K562 (cell line): Measurements from ENCODE around the gene ZNF500.

ENCODE experiments used
- BRCA1 ChIP-seq, 2 experiments: fragments of 450-650 bp in 1 of 2; sonication (generic) in 1 of 2; formaldehyde crosslinking in 1 of 2; IDR thresholded peaks; 2 replicates each; pipeline versions ENCODE4 v1.5.0 to v1.6.1; 2017 to 2020; ENCODE audit warnings: mild to moderate bottlenecking in 1 of 2, missing genetic modification reagents in 1 of 2
- CBX2 ChIP-seq: fragments of 200-600 bp; sonication (generic); IDR thresholded peaks from one replicate; pipeline ENCODE4 v1.6.1; 2012; ENCODE audit warnings: mild to moderate bottlenecking, low read length, inconsistent platforms; ENCODE audit not compliant: insufficient read depth, poor library complexity, severe bottlenecking
- CBX5 ChIP-seq: IDR thresholded peaks from 2 replicates; pipeline ENCODE4 v1.6.1; 2014; ENCODE audit warnings: low read depth, borderline replicate concordance
- EZH2 ChIP-seq: IDR thresholded peaks from 2 replicates; pipeline ENCODE4 v1.6.1; 2012; ENCODE audit warnings: low read depth, mild to moderate bottlenecking, inconsistent platforms, low read length, borderline replicate concordance
- JUN ChIP-seq, 2 experiments: sonication (generic) in 1 of 2; formaldehyde crosslinking in 1 of 2; IDR thresholded peaks; 2 replicates each; pipeline versions ENCODE4 v1.6.1 to v1.8.0; 2012 to 2022; ENCODE audit warnings: borderline replicate concordance in 2 of 2, mild to moderate bottlenecking in 2 of 2, improper control_type of control experiment in 1 of 2, low read depth in 1 of 2, low read length in 1 of 2, missing genetic modification reagents in 1 of 2
- POLR2A ChIP-seq: fragments of 450-650 bp; conservative IDR thresholded peaks from 2 replicates; pipeline ENCODE4 v1.6.1; 2016
- TBL1XR1 ChIP-seq, 2 experiments: IDR thresholded peaks; 2 replicates each; pipeline ENCODE4 v1.6.1; 2012; ENCODE audit warnings: improper control_type of control experiment in 2 of 2, low read length in 2 of 2, mild to moderate bottlenecking in 1 of 2
- ZFPM2 ChIP-seq: fragments of 250-450 bp; sonication (Bioruptor Pico); IDR thresholded peaks from 2 replicates; pipeline ENCODE4 v1.5.1; 2022; ENCODE audit warnings: mild to moderate bottlenecking
- ZFX ChIP-seq: sonication (generic); formaldehyde crosslinking; IDR thresholded peaks from 2 replicates; pipeline ENCODE4 v1.8.0; 2022; ENCODE audit warnings: mild to moderate bottlenecking, missing genetic modification reagents, moderate library complexity
- ZNF431 ChIP-seq: sonication (generic); formaldehyde crosslinking; IDR thresholded peaks from 2 replicates; pipeline ENCODE4 v1.8.0; 2022; ENCODE audit warnings: mild to moderate bottlenecking, missing genetic modification reagents
- ZNF707 ChIP-seq: fragments of 250-450 bp; sonication (Bioruptor Pico); conservative IDR thresholded peaks from 2 replicates; pipeline ENCODE4 v1.8.0; 2022; ENCODE audit warnings: inconsistent platforms, mild to moderate bottlenecking, moderate library complexity
- TF ChIP-seq, protein P1 (sequence below), 3 experiments: IDR thresholded peaks in 2 of 3; conservative IDR thresholded peaks in 1 of 3; 2 replicates each; pipeline ENCODE4 v1.5.1; 2011 to 2012; ENCODE audit warnings: low read length in 3 of 3, mild to moderate bottlenecking in 3 of 3, control low read depth in 2 of 3, improper control_type of control experiment in 1 of 3, inconsistent platforms in 1 of 3, low read depth in 1 of 3, mixed read lengths in 1 of 3, moderate library complexity in 1 of 3; ENCODE audit not compliant: insufficient read depth in 2 of 3
- TF ChIP-seq, protein P2 (sequence below), 2 experiments: fragments of 450-650 bp in 1 of 2; sonication (generic) in 1 of 2; formaldehyde crosslinking in 1 of 2; IDR thresholded peaks in 1 of 2; conservative IDR thresholded peaks in 1 of 2; 2 replicates each; pipeline versions ENCODE4 v1.6.1 to v1.8.1; 2016 to 2023; ENCODE audit warnings: mild to moderate bottlenecking in 2 of 2, moderate library complexity in 2 of 2, inconsistent platforms in 1 of 2, missing genetic modification reagents in 1 of 2

DNA sequence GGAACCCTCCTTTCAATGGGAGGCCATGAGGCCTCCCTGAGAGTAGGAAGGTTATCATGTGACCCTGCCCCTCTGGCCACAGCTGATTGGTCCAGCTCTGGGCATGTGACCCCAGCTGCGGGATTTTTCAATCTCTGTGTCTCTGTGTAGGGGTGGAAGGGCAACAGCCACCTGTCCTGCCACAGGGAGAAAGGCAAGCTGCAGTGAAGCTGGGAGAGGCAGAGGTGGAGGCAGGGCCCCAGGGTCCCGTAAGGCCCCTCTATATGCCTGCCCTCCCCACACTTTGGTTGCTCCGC, 21.7 kb downstream of the ZNF500 start:
- TF ChIP-seq ZNF431 (CRISPR knock-in tag) (no peak), ZFPM2 (no peak), POLR2A (no peak), CBX5 (no peak), JUN (IDR thresholded peaks at IDR 0.05; ENCODE audit: borderline replicate concordance, low read depth, low read length) (no peak), JUN (CRISPR knock-in tag; IDR thresholded peaks at IDR 0.05; ENCODE audit: borderline replicate concordance) (no peak), CBX2 (no peak), EZH2 (no peak), ZNF707 (CRISPR knock-in tag) (no peak), ZFX (CRISPR knock-in tag) (no peak), TBL1XR1 (IDR thresholded peaks at IDR 0.05; ENCODE audit: low read length in 2 of 2) (no peak), BRCA1 (IDR thresholded peaks at IDR 0.05) (no peak), BRCA1 (CRISPR knock-in tag; IDR thresholded peaks at IDR 0.05) (no peak)
- TF ChIP-seq, protein P1, sequence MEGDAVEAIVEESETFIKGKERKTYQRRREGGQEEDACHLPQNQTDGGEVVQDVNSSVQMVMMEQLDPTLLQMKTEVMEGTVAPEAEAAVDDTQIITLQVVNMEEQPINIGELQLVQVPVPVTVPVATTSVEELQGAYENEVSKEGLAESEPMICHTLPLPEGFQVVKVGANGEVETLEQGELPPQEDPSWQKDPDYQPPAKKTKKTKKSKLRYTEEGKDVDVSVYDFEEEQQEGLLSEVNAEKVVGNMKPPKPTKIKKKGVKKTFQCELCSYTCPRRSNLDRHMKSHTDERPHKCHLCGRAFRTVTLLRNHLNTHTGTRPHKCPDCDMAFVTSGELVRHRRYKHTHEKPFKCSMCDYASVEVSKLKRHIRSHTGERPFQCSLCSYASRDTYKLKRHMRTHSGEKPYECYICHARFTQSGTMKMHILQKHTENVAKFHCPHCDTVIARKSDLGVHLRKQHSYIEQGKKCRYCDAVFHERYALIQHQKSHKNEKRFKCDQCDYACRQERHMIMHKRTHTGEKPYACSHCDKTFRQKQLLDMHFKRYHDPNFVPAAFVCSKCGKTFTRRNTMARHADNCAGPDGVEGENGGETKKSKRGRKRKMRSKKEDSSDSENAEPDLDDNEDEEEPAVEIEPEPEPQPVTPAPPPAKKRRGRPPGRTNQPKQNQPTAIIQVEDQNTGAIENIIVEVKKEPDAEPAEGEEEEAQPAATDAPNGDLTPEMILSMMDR (IDR thresholded peaks at IDR 0.05 in 2 of 3, conservative IDR thresholded peaks at IDR 0.05 in 1 of 3; ENCODE audit: insufficient read depth in 2 of 3, low read depth in 1 of 3, low read length in 3 of 3): no peak
- TF ChIP-seq, protein P2, sequence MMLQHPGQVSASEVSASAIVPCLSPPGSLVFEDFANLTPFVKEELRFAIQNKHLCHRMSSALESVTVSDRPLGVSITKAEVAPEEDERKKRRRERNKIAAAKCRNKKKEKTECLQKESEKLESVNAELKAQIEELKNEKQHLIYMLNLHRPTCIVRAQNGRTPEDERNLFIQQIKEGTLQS (IDR thresholded peaks at IDR 0.05): no peak
- TF ChIP-seq, protein P2 (CRISPR knock-in tag; conservative IDR thresholded peaks at IDR 0.05): no peak
